ENCODE data around the gene ANP32E. TPM values are rescaled to one million over a fixed set of nuclear protein-coding genes. Genes with fewer than 3 reads are reported as not detected.

ANP32E gene
- total and polyA plus RNA-seq, 2 of the 13 experiments (the other 11 are each of a cell fraction or from before 2014, with no cell fraction given), result 10.3 to 53.0 TPM

- TF ChIP-seq, protein P1, sequence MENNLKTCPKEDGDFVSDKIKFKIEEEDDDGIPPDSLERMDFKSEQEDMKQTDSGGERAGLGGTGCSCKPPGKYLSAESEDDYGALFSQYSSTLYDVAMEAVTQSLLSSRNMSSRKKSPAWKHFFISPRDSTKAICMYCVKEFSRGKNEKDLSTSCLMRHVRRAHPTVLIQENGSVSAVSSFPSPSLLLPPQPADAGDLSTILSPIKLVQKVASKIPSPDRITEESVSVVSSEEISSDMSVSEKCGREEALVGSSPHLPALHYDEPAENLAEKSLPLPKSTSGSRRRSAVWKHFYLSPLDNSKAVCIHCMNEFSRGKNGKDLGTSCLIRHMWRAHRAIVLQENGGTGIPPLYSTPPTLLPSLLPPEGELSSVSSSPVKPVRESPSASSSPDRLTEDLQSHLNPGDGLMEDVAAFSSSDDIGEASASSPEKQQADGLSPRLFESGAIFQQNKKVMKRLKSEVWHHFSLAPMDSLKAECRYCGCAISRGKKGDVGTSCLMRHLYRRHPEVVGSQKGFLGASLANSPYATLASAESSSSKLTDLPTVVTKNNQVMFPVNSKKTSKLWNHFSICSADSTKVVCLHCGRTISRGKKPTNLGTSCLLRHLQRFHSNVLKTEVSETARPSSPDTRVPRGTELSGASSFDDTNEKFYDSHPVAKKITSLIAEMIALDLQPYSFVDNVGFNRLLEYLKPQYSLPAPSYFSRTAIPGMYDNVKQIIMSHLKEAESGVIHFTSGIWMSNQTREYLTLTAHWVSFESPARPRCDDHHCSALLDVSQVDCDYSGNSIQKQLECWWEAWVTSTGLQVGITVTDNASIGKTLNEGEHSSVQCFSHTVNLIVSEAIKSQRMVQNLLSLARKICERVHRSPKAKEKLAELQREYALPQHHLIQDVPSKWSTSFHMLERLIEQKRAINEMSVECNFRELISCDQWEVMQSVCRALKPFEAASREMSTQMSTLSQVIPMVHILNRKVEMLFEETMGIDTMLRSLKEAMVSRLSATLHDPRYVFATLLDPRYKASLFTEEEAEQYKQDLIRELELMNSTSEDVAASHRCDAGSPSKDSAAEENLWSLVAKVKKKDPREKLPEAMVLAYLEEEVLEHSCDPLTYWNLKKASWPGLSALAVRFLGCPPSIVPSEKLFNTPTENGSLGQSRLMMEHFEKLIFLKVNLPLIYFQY (CRISPR knock-in tag; IDR thresholded peaks at IDR 0.05; ENCODE audit: borderline replicate concordance), result 0 out of 2 replicates have a peak, but pooled peaks have one; percentile 7
- TF ChIP-seq, protein P2, sequence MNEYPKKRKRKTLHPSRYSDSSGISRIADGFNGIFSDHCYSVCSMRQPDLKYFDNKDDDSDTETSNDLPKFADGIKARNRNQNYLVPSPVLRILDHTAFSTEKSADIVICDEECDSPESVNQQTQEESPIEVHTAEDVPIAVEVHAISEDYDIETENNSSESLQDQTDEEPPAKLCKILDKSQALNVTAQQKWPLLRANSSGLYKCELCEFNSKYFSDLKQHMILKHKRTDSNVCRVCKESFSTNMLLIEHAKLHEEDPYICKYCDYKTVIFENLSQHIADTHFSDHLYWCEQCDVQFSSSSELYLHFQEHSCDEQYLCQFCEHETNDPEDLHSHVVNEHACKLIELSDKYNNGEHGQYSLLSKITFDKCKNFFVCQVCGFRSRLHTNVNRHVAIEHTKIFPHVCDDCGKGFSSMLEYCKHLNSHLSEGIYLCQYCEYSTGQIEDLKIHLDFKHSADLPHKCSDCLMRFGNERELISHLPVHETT (CRISPR knock-in tag; conservative IDR thresholded peaks at IDR 0.05), result no peak
- TF ChIP-seq SNAPC4 (CRISPR knock-in tag; IDR thresholded peaks at IDR 0.05), result no peak
- no peak for TF ChIP-seq ZSCAN31 (CRISPR knock-in tag; IDR thresholded peaks at IDR 0.05; ENCODE audit: low read depth)
- no peak for TF ChIP-seq ZNF670 (CRISPR knock-in tag; IDR thresholded peaks at IDR 0.05; ENCODE audit: borderline replicate concordance)
- TF ChIP-seq MLXIP (CRISPR knock-in tag; IDR thresholded peaks at IDR 0.05; ENCODE audit: borderline replicate concordance), result no peak
- TF ChIP-seq JDP2 (CRISPR knock-in tag; IDR thresholded peaks at IDR 0.05; ENCODE audit: borderline replicate concordance), result peak; percentile 83; the same call in 1 of the 2 replicates
- TF ChIP-seq ZKSCAN8 (CRISPR knock-in tag; IDR thresholded peaks at IDR 0.05; ENCODE audit: borderline replicate concordance), result 0 out of 2 replicates have a peak, but pooled peaks have one; percentile 21
- no peak for TF ChIP-seq PLRG1 (conservative IDR thresholded peaks at IDR 0.05)
- TF ChIP-seq RARA (CRISPR knock-in tag; IDR thresholded peaks at IDR 0.05), result peak; percentile 49; the same call in 1 of the 2 replicates
- TF ChIP-seq ZNF335 (CRISPR knock-in tag; IDR thresholded peaks at IDR 0.05), result peak; percentile 88
- TF ChIP-seq, protein P3, sequence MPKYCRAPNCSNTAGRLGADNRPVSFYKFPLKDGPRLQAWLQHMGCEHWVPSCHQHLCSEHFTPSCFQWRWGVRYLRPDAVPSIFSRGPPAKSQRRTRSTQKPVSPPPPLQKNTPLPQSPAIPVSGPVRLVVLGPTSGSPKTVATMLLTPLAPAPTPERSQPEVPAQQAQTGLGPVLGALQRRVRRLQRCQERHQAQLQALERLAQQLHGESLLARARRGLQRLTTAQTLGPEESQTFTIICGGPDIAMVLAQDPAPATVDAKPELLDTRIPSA (CRISPR knock-in tag; IDR thresholded peaks at IDR 0.05; ENCODE audit: borderline replicate concordance), result no peak
- no peak for TF ChIP-seq ARHGAP35 (CRISPR knock-in tag; IDR thresholded peaks at IDR 0.05; ENCODE audit: borderline replicate concordance)
- no peak for TF ChIP-seq NR1H2 (CRISPR knock-in tag; IDR thresholded peaks at IDR 0.05; ENCODE audit: borderline replicate concordance, low read depth)
Measured at GRCh38 chr1:150235852-150236613, at the start of gene ANP32E (continued).
